Stimulated activated naive CD8-positive, alpha-beta T cell treated with anti-CD3 and anti-CD28 coated beads, Interleukin-15, Interleukin-2, amounts not matched to agents 100 ng/mL and 50 ng/mL, for 24 hours (primary cell): ENCODE results near the gene CDHR5.

Experiments used
- H3K27ac Mint-ChIP-seq: one replicate; pipeline ENCODE4 v1.8.0; 2021; ENCODE audit warnings: mild to moderate bottlenecking, mixed read lengths
- H3K27me3 Mint-ChIP-seq: one replicate; pipeline ENCODE4 v1.8.0; 2021; ENCODE audit warnings: mixed read lengths
- H3K36me3 Mint-ChIP-seq: one replicate; pipeline ENCODE4 v1.8.0; 2021; ENCODE audit warnings: low read depth, mixed read lengths
- H3K4me1 Mint-ChIP-seq: one replicate; pipeline ENCODE4 v1.8.0; 2021; ENCODE audit warnings: low read depth, mixed read lengths
- H3K4me3 Mint-ChIP-seq: one replicate; pipeline ENCODE4 v1.8.0; 2021; ENCODE audit warnings: mild to moderate bottlenecking, mixed read lengths
- H3K9me3 Mint-ChIP-seq: one replicate; pipeline ENCODE4 v1.8.0; 2021; ENCODE audit warnings: mixed read lengths

The CDHR5 gene

GRCh38 chr11:567629-568292 is 57.0 kb downstream of the CDHR5 start:
- Mint-ChIP-seq H3K27me3 (no peaks in the 10 kb centered on the region), H3K9me3 (no peaks in the 10 kb centered on the region), H3K4me3 (peak overlapping the region; percentile 84), H3K4me1 (peaks cover 3% of the 10 kb centered on the region), H3K27ac (peak overlapping the region; percentile 71), H3K36me3 (no peaks in the 10 kb centered on the region)

- H3K9me3 Mint-ChIP-seq = no peaks in the 10 kb centered on the region
- no peaks in the 10 kb centered on the region for H3K36me3 Mint-ChIP-seq
- H3K27ac Mint-ChIP-seq = peak overlapping the region; percentile 71
- H3K4me3 Mint-ChIP-seq = peak overlapping the region; percentile 84
- no peaks in the 10 kb centered on the region for H3K27me3 Mint-ChIP-seq
- H3K4me1 Mint-ChIP-seq = peaks cover 3% of the 10 kb centered on the region
Observed at GRCh38 chr11:567011-567628, 57.6 kb downstream of the CDHR5 start.
